HG03460 (cell line): ENCODE data around the gene CYP20A1.
"Not testable (repeated sequence)": the region's sequence is repeated elsewhere in the genome, so short reads cannot be mapped to it uniquely, and the experiment has no call there.

Experiments used
- ATAC-seq: cut with Tn5 transposase; IDR thresholded peaks from one replicate; pipeline ENCODE4 v1.9.1; 2021; ENCODE audit not compliant: unreplicated experiment

CYP20A1 gene

DNA sequence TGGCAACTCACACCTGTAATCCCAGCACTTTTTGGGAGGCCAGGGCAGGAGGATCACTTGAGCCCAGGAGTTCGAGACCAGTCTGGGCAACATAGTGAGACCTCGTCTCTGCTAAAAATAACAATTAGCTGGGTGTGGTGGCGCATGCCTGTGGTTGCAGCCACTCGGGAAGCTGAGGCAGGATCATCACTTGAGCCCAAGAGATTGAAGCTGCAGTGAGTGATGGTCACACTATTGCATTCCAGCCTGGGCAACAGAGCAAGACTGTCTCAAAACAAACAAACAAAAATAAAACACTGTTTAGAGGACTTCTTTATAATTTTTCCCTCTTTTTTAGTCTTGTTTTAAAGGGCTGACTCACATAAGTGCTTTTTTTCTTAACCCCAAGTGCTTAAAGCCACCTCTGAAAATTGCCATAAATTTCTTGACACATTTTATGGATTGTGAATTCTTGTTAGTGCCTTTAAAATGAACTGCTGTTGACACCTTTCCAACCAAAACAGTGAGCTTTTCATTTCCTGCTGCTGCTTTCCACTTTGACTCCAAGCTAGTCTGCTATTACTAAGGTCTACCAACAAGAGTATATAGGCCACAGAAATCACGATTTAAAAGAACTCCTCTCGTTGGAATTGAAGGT lies 41.7 kb downstream of the CYP20A1 start:
- no peak for ATAC-seq

GRCh38 chr2:203282101-203282500 lies 43.3 kb downstream of the CYP20A1 start:
- ATAC-seq: no peak

- no peak for ATAC-seq
Observed at GRCh38 chr2:203286532-203286931, 47.7 kb downstream of the CYP20A1 start.

DNA sequence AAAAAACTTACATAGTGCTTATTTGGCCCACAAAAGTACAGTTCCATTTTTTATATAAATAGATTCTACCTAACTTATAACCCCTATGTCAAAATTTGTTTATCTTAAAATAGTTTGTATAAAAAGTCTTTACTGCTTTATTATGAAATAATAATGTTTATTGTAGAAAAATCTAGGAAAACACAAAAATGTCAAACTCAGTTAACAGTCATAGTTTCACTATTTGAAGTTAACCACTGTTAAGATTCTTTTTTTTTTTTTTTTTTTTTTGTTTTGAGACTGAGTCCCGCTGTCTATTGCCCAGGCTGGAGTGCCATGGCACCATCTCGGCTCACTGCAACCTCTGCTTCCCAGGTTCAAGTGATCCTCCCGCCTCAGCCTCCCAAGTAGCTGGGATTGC lies 62.8 kb downstream of the CYP20A1 start:
- no peak for ATAC-seq

- ATAC-seq: not testable (repeated sequence)
Observed at GRCh38 chr2:203302586-203302985, 63.8 kb downstream of the CYP20A1 start.

GRCh38 chr2:203310688-203311436 lies 72.0 kb downstream of the CYP20A1 start:
- no peak for ATAC-seq

DNA sequence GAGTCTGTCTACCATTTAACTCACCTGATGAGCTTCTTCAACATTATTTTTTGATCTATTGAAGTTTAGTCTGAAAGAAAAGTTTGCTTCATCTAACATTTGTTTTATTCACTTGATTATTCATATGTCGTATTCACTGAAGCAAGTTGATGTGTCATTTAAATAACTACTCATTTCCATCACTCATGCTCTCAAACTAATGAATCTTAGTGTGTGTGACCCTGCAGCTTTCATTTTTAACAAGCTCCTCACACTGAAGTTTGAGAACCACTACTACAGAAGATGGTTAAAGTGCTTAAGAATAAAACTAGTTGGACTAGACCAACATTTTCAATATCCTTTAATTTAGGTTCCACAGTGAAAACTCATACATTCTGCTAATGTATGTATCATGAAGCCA lies 87.5 kb downstream of the CYP20A1 start:
- ATAC-seq: no peak

DNA sequence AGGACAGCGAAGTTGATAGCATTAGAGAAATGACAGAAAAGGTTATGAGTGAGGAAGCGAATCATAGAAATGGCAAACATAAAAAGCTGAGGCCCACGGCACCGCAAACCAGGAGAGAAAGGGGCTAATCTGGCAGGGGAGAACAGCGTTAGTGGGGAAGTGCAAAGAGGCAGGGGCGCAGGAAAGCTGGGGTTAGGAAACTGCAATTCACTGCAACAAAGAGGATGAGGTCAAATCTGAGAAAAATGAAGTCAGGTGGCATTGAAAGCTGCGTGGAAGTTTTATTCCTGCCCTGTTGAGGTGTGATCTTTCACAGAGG lies 88.7 kb downstream of the CYP20A1 start:
- peak; percentile 12 for ATAC-seq

DNA sequence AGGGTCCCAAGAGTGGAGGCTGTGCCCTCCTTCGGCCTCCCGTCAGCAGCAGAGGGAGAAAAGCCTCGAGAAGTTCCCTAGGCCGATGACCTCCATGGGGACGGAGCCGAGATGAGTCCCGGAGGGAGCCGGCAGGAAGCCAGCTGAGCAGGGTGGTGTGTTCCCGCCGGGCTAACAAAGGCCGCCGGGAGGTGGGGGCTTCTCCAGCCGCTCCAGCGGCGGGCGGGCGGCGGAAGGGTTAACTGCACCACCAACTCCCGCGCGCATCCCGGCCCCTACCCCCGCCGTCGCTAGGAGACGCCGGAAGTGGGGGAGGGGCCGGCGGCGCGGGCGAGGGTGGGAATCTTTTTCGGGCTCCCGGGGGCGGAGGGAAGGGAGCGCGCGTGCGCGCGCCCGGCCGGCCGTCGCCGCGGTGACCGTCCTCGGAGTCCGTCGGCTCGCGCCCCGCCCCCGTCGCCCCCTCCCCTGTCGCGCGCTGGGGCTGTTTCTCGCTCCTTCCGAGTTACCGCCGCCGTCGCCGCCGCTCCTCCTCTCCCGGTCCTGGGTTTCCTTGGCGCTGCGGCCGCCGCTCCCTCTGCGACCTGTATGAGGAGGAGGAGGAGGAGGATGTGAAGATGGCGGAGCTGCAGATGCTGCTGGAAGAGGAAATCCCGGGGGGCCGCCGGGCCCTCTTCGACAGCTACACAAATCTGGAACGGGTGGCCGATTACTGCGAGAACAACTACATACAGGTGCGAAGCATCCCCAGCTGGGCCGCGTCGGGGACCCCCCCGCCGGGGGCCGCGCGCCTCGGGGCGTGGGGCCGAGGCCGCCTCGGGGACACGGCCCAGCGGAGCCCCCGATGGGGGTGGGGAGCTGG lies 89.3 kb downstream of the CYP20A1 start, which contains the start of gene ABI2:
Gene ABI2, plus strand, starts transcription at position 494 of the 859 bp plus-strand sequence. Its CDS starts 121 bp downstream, at position 615.
- ATAC-seq: peak; percentile 52

DNA sequence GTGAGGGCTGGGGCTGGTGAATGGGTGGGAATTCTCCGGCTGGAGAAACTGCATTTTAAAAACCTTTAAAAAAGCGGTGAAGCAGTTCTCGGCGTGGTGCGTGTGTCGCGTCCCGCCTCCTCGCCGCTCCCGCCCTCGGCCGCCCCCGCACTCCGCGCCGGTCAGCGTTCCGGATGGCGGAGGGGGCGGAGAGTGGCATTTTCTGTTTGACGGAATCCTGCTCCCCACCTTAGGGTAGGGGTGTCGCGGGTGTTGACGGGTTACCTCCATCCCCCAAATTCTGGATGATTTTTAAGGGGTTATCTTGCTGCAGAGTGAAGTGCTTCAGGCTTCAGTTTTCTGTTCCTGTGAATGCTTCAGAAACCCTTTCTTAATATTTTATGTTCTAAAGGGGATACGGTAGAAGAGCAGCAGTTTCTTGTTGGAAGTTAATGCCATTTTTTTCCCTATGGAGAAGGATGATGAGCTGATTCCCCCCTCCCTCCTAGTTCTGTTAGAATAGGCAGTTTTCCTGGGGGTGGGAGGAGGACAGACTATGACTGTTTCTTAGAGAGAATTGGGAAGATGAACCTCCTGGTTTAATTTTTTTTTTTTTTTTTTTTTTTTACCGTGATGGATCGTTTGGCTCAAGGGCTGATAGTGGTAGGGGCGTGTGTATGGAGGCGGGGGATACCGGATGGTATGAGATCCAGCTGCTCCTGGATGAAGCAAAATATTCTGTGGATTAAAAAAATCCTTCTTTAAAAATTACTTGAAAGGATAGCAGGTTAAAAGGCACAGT lies 90.1 kb downstream of the CYP20A1 start:
- peak; percentile 64 for ATAC-seq

GRCh38 chr2:203330434-203330833 lies 91.6 kb downstream of the CYP20A1 start:
- ATAC-seq: no peak

GRCh38 chr2:203338322-203338721 lies 99.5 kb downstream of the CYP20A1 start:
- ATAC-seq: no peak

DNA sequence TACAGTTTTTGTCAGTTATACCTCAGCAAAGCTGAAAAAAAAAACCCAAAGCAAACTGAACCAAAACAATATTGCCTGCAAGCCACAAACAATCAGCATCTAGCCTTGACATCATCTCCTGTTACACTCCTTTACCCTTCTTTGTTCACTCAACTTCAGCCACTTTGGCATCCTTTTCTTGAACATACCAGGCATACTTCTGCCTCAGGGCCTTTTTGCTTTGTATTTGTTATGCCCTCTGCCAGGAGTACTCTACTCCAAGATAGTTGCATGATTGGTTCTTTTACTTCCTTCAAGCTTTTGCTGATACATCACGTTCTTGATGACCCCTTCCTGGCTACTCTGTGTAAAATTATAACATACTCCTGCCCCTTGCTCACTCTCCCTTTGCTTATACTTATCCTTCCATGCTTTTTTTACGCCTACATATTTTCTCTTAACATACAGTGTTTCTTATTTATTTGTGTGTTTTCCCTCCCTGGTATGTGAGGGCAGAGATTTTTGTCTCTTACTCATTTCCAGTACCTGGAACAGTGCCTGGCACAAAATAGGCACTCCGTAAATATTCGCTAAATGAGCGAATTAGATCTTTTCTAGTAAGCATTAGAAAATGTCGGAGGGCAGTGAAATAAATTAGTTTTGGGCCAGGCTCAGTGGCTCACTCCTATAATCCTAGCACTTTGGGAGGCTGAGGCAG lies 102.1 kb downstream of the CYP20A1 start:
- ATAC-seq: no peak

GRCh38 chr2:203341741-203342310 lies 103.0 kb downstream of the CYP20A1 start:
- ATAC-seq: no peak

GRCh38 chr2:203342374-203342773 lies 103.6 kb downstream of the CYP20A1 start:
- ATAC-seq: not testable (repeated sequence)

- no peak for ATAC-seq
Observed at GRCh38 chr2:203344667-203345066, 105.8 kb downstream of the CYP20A1 start.

- no peak for ATAC-seq
Observed at GRCh38 chr2:203346612-203347011, 107.8 kb downstream of the CYP20A1 start.

- ATAC-seq: no peak
Observed at GRCh38 chr2:203347375-203347774, 108.6 kb downstream of the CYP20A1 start.

GRCh38 chr2:203352604-203353255 lies 113.9 kb downstream of the CYP20A1 start:
- no peak for ATAC-seq
